ENCODE results near the gene PHACTR3.

PHACTR3 gene

DNA sequence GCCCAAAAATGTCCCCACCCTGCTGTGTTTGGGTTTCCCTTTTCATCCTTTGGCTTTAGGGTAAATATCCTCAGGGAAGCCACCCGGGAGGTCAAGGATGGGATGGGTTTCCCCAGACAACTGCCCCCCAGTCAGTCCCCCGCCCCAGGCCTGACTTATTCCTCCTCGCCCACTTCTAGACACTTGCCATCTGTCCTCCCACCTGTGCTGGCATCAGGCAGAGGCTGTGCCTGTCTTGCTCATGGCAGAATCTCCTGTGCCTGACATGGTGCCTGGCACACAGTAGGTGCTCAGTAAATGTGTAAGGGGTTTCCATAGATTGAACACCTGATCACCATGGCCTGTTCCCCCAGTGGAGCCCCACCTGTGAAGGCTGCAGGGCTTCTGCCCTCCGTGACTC, 141.8 kb downstream of the PHACTR3 start:
- DNase-seq (ENCODE audit: low spot score), result no peak
- TF ChIP-seq CTCF (IDR thresholded peaks at IDR 0.05; ENCODE audit: extremely low read depth, missing control alignments), result no peak

DNA sequence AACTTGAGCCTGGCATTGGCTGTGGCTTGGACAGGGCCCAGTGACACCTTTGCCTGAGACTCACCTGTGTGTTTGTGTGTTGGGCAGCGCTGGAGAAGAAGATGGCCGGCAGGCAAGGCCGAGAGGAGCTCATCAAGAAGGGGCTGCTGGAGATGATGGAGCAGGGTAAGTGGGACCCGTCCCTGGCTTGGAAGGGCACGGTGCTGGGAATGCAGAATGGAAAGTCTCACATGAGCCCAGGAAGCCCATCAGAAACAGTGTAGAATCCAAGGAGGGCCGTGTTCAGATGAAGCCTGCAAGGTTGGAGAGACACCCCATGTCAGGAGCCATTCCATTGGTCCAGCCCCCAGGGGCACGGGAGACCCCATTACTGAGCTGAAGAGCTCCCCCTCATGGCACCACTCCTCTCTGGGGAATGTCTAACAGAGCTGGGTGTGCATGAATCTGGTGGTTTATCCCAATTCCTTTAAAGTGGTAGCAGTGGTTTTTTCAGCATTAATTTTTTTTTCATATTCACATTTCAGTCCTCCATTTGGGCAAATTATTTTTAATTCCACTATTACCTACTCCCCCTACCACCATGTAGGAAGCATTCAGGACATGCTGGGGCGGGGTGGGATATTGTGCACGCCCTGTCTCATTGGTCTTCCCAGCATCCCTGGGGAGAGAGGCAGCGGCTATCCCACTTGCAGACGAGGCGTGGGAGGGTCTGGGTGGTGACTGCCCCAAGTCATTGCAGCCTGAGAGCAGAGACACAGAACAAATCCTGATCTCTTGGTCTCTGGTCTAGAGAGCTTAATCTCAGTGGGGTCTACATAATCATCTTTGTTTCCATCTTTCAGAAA, 143.6 kb downstream of the PHACTR3 start:
- no peak for TF ChIP-seq CTCF (IDR thresholded peaks at IDR 0.05; ENCODE audit: extremely low read depth, missing control alignments)
- DNase-seq (ENCODE audit: low spot score), result no peak

DNA sequence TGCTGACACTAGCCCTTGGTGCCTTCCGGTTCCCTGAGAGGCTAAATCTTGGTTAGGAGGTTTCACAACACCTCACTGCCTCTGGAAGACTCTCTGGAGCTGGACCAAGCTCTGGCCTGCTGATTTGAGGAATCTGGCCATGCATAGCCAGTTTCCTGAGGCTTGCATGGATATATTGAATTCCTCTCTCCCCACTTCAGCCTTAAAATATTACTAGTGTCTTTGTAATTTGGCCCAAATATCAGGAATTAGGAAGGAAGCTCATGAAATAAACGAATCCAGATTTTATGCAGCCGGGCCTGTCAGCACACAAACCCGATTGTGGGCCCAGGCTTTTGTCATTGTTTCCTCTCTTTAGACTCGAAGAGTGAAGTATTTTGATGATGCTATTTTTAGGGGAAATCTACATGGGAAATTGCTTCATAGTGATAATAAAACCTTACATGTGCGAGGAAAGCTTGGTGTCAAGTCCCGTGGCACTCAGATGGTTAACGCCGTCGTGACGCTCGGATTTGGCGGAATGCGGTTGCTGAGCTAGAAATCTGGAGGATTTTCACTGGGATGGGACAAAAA, 144.4 kb downstream of the PHACTR3 start:
- TF ChIP-seq CTCF (IDR thresholded peaks at IDR 0.05; ENCODE audit: extremely low read depth, missing control alignments), result no peak
- no peak for DNase-seq (ENCODE audit: low spot score)

DNA sequence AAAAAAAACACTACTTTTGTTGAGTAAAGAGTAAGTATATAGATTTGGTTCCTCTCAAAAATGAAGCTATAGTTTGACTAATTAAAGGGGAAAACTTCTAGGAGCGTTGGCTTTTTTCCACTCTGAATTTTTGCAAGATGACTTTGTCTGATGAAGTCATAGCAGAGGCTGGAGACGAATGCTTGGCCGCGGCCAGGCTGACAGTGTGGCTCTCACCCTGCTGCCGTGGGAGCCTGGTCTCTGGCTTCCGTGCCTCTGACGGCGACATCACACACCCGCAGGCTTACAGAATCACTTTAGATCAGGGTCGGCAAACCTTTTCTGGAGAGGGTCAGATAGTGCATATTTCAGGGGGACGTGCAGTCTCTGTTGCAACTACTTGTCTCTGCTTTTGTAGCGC, 145.0 kb downstream of the PHACTR3 start:
- TF ChIP-seq CTCF (IDR thresholded peaks at IDR 0.05; ENCODE audit: extremely low read depth, missing control alignments), result no peak
- DNase-seq (ENCODE audit: low spot score), result no peak

DNA sequence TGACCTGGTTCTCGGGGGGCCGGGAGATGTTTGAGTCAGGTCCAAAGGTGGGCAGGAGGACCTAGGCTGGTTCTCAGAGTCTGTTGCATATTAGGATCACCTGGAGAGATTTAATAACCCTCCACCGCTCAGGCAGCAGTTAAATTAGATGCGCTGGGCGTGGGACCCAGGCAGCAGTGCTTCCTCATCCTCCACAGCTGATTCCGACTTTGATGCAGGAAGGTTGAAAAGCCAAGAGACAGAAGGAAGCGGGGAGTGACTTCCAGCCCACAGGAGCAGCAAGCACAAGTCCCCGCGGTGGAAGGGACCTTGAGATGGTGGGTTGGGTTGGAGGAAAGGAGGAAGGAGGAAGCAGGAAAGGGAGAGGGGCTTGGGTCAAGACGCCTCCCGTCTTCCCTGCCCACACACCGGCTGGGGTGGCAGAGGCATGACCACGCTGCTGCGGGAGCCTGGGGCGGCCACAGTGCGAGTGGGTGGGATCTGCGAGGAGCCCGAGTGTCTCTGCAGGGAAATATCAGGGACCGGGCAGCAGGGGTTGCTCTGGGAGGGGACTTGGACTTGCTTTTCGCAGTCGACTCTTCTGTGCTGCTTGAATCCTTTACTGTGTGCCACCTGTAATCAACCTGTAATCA, 146.0 kb downstream of the PHACTR3 start:
- no peak for DNase-seq (ENCODE audit: low spot score)
- no peak for TF ChIP-seq CTCF (IDR thresholded peaks at IDR 0.05; ENCODE audit: extremely low read depth, missing control alignments)

DNA sequence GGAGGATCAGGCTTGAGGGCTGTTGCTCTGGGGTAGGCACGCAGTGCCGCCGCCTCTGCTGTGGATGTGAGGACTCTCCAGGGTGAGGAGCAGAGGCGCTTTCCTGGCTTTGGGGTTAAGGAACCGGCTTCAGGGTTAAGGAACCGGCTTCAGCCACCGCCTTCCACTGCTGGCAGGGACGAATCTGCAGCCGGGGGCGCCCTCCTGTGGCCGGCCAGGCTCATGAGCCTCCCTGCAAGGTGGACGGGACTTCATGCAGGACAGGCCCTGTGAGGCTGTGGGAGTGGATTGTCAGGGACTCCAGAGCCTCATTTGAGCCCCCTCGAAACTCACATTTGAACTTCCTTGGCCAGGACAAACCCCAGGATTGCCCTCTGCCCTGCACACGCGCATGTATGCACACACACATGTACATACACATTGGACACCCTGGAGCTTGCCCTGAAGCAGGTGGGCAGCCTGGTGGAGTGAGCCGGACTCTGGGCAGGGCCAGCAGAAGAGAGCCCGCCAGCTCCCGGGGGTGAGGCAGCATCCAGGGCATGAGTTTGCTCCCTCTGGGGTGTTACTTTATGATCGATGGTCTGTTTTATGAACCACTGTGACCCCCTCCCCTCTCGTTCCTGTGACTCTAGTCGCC, 146.9 kb downstream of the PHACTR3 start:
- peak; percentile 95 for TF ChIP-seq CTCF (IDR thresholded peaks at IDR 0.05; ENCODE audit: extremely low read depth, missing control alignments)
- peak; percentile 84 for DNase-seq (ENCODE audit: low spot score)

Measured in GM20000 (cell line).